HEK293T (cell line): ENCODE data around the gene CD2AP.

Experiments used
- BHLHE40 ChIP-seq: fragments of 450-650 bp; IDR thresholded peaks from 2 replicates; pipeline ENCODE4 v1.6.1; 2016; ENCODE audit warnings: mild to moderate bottlenecking, moderate library complexity, borderline replicate concordance
- CTBP1 ChIP-seq: fragments of 450-650 bp; IDR thresholded peaks from 2 replicates; pipeline ENCODE4 v1.6.1; 2016; ENCODE audit warnings: borderline replicate concordance
- ELF4 ChIP-seq: fragments of 450-650 bp; IDR thresholded peaks from 2 replicates; pipeline ENCODE4 v1.6.1; 2017; ENCODE audit warnings: antibody characterized with exemption
- FOXA1 ChIP-seq: fragments of 450-650 bp; IDR thresholded peaks from 2 replicates; pipeline ENCODE4 v1.6.1; 2016; ENCODE audit warnings: mild to moderate bottlenecking
- FOXK2 ChIP-seq: fragments of 450-650 bp; IDR thresholded peaks from 2 replicates; pipeline ENCODE4 v1.6.1; 2016; ENCODE audit warnings: mild to moderate bottlenecking
- HDGF ChIP-seq: fragments of 450-650 bp; IDR thresholded peaks from 2 replicates; pipeline ENCODE4 v1.6.1; 2017; ENCODE audit warnings: antibody characterized with exemption, borderline replicate concordance
- L3MBTL2 ChIP-seq: fragments of 450-650 bp; conservative IDR thresholded peaks from 2 replicates; pipeline ENCODE4 v1.6.1; 2016; ENCODE audit warnings: mild to moderate bottlenecking
- LEF1 ChIP-seq: fragments of 450-650 bp; IDR thresholded peaks from 2 replicates; pipeline ENCODE4 v1.6.1; 2017; ENCODE audit warnings: mild to moderate bottlenecking, borderline replicate concordance
- NFRKB ChIP-seq: fragments of 450-650 bp; IDR thresholded peaks from 2 replicates; pipeline ENCODE4 v1.6.1; 2016; ENCODE audit warnings: mild to moderate bottlenecking, moderate library complexity
- SP1 ChIP-seq: fragments of 450-650 bp; IDR thresholded peaks from 2 replicates; pipeline ENCODE4 v1.6.1; 2017
- SUZ12 ChIP-seq: fragments of 450-650 bp; IDR thresholded peaks from 2 replicates; pipeline ENCODE4 v1.6.1; 2016; ENCODE audit warnings: mild to moderate bottlenecking
- TARDBP ChIP-seq: fragments of 450-650 bp; IDR thresholded peaks from 2 replicates; pipeline ENCODE4 v1.6.1; 2016
- ZNF384 ChIP-seq: fragments of 450-650 bp; IDR thresholded peaks from 2 replicates; pipeline ENCODE4 v1.6.1; 2016
- TF ChIP-seq, protein P1 (sequence below): fragments of 450-650 bp; IDR thresholded peaks from 2 replicates; pipeline ENCODE4 v1.6.1; 2016

DNA sequence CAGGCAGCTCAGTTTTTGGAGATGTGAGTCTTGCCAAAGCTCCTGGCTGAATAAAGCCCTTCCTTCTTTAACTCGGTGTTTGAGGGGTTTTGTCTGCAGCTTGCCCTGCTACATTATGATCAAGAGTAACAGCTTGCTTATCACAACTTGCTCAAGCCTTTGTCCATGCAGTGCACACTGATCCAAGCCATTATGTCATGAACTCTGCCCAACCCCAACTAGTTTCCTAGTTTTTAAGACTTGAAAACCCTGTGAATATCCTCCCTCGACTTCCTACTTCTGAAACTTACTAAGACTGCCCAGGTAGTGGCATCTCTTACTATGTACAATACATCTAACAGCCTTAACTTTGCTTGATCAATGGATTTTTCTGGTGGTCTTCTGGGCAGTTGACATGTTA is 170.4 kb downstream of the CD2AP start:
- no peak for TF ChIP-seq LEF1
- no peak for TF ChIP-seq SP1
- no peak for TF ChIP-seq BHLHE40
- no peak for TF ChIP-seq TARDBP
- no peak for TF ChIP-seq L3MBTL2
- no peak for TF ChIP-seq FOXA1
- TF ChIP-seq NFRKB = no peak
- no peak for TF ChIP-seq ZNF384
- no peak for TF ChIP-seq FOXK2
- no peak for TF ChIP-seq SUZ12
- TF ChIP-seq ELF4 = no peak
- no peak for TF ChIP-seq CTBP1
- TF ChIP-seq HDGF = no peak
- TF ChIP-seq, protein P1, sequence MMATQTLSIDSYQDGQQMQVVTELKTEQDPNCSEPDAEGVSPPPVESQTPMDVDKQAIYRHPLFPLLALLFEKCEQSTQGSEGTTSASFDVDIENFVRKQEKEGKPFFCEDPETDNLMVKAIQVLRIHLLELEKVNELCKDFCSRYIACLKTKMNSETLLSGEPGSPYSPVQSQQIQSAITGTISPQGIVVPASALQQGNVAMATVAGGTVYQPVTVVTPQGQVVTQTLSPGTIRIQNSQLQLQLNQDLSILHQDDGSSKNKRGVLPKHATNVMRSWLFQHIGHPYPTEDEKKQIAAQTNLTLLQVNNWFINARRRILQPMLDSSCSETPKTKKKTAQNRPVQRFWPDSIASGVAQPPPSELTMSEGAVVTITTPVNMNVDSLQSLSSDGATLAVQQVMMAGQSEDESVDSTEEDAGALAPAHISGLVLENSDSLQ = no peak
